DMS79 (cell line): ENCODE measurements around the gene MFAP1.
"Not testable (repeated sequence)": the region's sequence is repeated elsewhere in the genome, so short reads cannot be mapped to it uniquely, and the experiment has no call there.

Experiments used
- DNase-seq: peaks from one replicate; lab custom pipeline; 2025; lab: John Stamatoyannopoulos, UW

MFAP1 gene

GRCh38 chr15:43821505-43821904 lies 3.0 kb downstream of the MFAP1 start:
- no peak for DNase-seq

- not testable (repeated sequence) for DNase-seq
These were observed 9.4 kb downstream of the MFAP1 start for GRCh38 chr15:43815064-43815463.

- no peak for DNase-seq
These were observed 15.4 kb downstream of the MFAP1 start for GRCh38 chr15:43808960-43809678.

GRCh38 chr15:43808435-43808950 lies 16.0 kb downstream of the MFAP1 start:
- no peak for DNase-seq

GRCh38 chr15:43802676-43803075 lies 21.8 kb downstream of the MFAP1 start:
- not testable (repeated sequence) for DNase-seq

- peak; percentile 23 for DNase-seq
These were observed 24.0 kb downstream of the MFAP1 start, which contains the start of gene HYPK for GRCh38 chr15:43800286-43801141. Gene HYPK, plus strand, starts transcription at chr15:43800599. Its CDS starts 24 bp downstream, at chr15:43800623.

GRCh38 chr15:43799945-43800285 lies 24.6 kb downstream of the MFAP1 start, which contains the start of gene SERINC4:
Gene SERINC4, minus strand, starts transcription at chr15:43800220. Its CDS starts 234 bp downstream, at chr15:43799986.
- DNase-seq: no peak

- DNase-seq: no peak
These were observed 25.1 kb downstream of the MFAP1 start for GRCh38 chr15:43799209-43799944.

- no peak for DNase-seq
These were observed 27.9 kb downstream of the MFAP1 start for GRCh38 chr15:43796566-43796965.

GRCh38 chr15:43795997-43796396 lies 28.5 kb downstream of the MFAP1 start:
- no peak for DNase-seq

GRCh38 chr15:43795197-43795596 lies 29.3 kb downstream of the MFAP1 start:
- no peak for DNase-seq

GRCh38 chr15:43794269-43795037 lies 30.0 kb downstream of the MFAP1 start:
- no peak for DNase-seq

GRCh38 chr15:43793647-43794046 lies 30.8 kb downstream of the MFAP1 start:
- DNase-seq: no peak

- no peak for DNase-seq
These were observed 31.6 kb downstream of the MFAP1 start for GRCh38 chr15:43792761-43793476.

GRCh38 chr15:43791993-43792760 lies 32.3 kb downstream of the MFAP1 start, which contains the start of gene SERF2:
Gene SERF2, plus strand, starts transcription at chr15:43792320. Its CDS starts 57 bp downstream, at chr15:43792377.
- peak; percentile 93 for DNase-seq

GRCh38 chr15:43789409-43789808 lies 35.1 kb downstream of the MFAP1 start:
- DNase-seq: no peak

GRCh38 chr15:43779016-43779415 lies 45.5 kb downstream of the MFAP1 start:
- no peak for DNase-seq

- DNase-seq: peak; percentile 58
These were observed 47.1 kb downstream of the MFAP1 start for GRCh38 chr15:43777267-43777914.

GRCh38 chr15:43776718-43777266 lies 47.7 kb downstream of the MFAP1 start, which contains the start of gene ELL3:
Gene ELL3, minus strand, starts transcription at chr15:43776966. Its CDS starts 65 bp downstream, at chr15:43776901.
- peak; percentile 33 for DNase-seq
